ENCODE data around the gene NOS2.

- TF ChIP-seq SMC3 (conservative IDR thresholded peaks at IDR 0.05; ENCODE audit: poor library complexity) = no peak
- TF ChIP-seq CTCF (IDR thresholded peaks at IDR 0.05; ENCODE audit: poor library complexity, severe bottlenecking) = no peak
- no peak for TF ChIP-seq EZH2 (IDR thresholded peaks at IDR 0.05; ENCODE audit: borderline replicate concordance, insufficient read depth, low read length, poor library complexity, severe bottlenecking)
- no peak for TF ChIP-seq POLR2AphosphoS5 (IDR thresholded peaks at IDR 0.05)
- no peak for TF ChIP-seq TAF1 (IDR thresholded peaks at IDR 0.05; ENCODE audit: low read depth)
- TF ChIP-seq REST (IDR thresholded peaks at IDR 0.05; ENCODE audit: borderline replicate concordance) = no peak
- TF ChIP-seq MXI1 (conservative IDR thresholded peaks at IDR 0.05; ENCODE audit: poor library complexity, severe bottlenecking) = no peak
- TF ChIP-seq RAD21 (conservative IDR thresholded peaks at IDR 0.05) = no peak
Observed at GRCh38 chr17:27751622-27752490, 48.5 kb downstream of the NOS2 start.

All from neural cell (in vitro differentiated cells).